Tibial artery (tissue), 4 donors: ENCODE measurements around the gene C1QTNF9.

ENCODE experiments used
- DNase-seq, 2 donors: peaks; one replicate each; pipeline ENCODE4 v3.0.0-alpha.2; 2019
- H3K27ac ChIP-seq, 2 donors: fragments of 200-600 bp; sonication (generic) in 1 of 2; 1 replicate in 1 of 2; 2 replicates in 1 of 2; pipeline ENCODE4 v1.5.1; 2018 to 2019; ENCODE audit warnings: mild to moderate bottlenecking in 1 of 2
- H3K27me3 ChIP-seq, 2 donors: fragments of 200-600 bp; sonication (generic) in 1 of 2; one replicate each; pipeline versions ENCODE4 v1.5.1 to v1.6.0; 2016 to 2019
- H3K36me3 ChIP-seq, 3 donors: fragments of 200-600 bp; sonication (generic) in 2 of 3; one replicate each; pipeline ENCODE4 v1.5.1; 2016 to 2019; ENCODE audit warnings: mild to moderate bottlenecking in 2 of 3
- H3K4me1 ChIP-seq, 4 donors: fragments of 200-600 bp; sonication (generic) in 2 of 4; 1 replicate in 3 of 4; 2 replicates in 1 of 4; pipeline ENCODE4 v1.5.1; 2016 to 2019
- H3K4me3 ChIP-seq, 2 donors: fragments of 200-600 bp; sonication (generic) in 1 of 2; 1 replicate in 1 of 2; 2 replicates in 1 of 2; pipeline ENCODE4 v1.5.1; 2018 to 2019; ENCODE audit warnings: mild to moderate bottlenecking in 2 of 2
- H3K9me3 ChIP-seq, 3 donors: fragments of 200-600 bp; sonication (generic) in 1 of 3; one replicate each; pipeline ENCODE4 v1.5.1; 2016 to 2019
- CTCF ChIP-seq, 2 experiments: fragments of 200-600 bp in 1 of 2; fragments of 450-650 bp in 1 of 2; IDR thresholded peaks; one replicate each; pipeline ENCODE4 v1.5.1; 2017 to 2019; ENCODE audit warnings: antibody characterized with exemption in 2 of 2, mild to moderate bottlenecking in 1 of 2, moderate library complexity in 1 of 2
- intact Hi-C: fragments of 100-400 bp; cut with DNase I; formaldehyde crosslinking; loops from one replicate; pipeline ENCODE4 v1.15.0; 2023; ENCODE audit warnings: low total_unique reads

C1QTNF9 gene

GRCh38 chr13:24282256-24282655 is 27.1 kb upstream of the C1QTNF9 start:
- no peak for DNase-seq
- intact Hi-C loops, result no loop called here
- TF ChIP-seq CTCF (IDR thresholded peaks at IDR 0.05), result no peak
- H3K36me3 ChIP-seq, result peaks cover 11 to 40% (median 28%) of the 10 kb centered on the region in 3 donors
- H3K4me1 ChIP-seq, result no peaks in the 10 kb centered on the region
- H3K4me3 ChIP-seq, result no peak overlapping the region
- H3K9me3 ChIP-seq, result no peaks in the 10 kb centered on the region
- no peak overlapping the region for H3K27ac ChIP-seq
- no peaks in the 10 kb centered on the region for H3K27me3 ChIP-seq

- no peak for DNase-seq
- no peak overlapping the region for H3K4me3 ChIP-seq
- H3K9me3 ChIP-seq, result no peaks in the 10 kb centered on the region
- intact Hi-C loops, result no loop called here
- H3K27me3 ChIP-seq, result no peaks in the 10 kb centered on the region
- peaks cover 0 to 7% (median 0%) of the 10 kb centered on the region in 4 donors for H3K4me1 ChIP-seq
- no peak for TF ChIP-seq CTCF (IDR thresholded peaks at IDR 0.05)
- H3K27ac ChIP-seq, result no peak overlapping the region
- H3K36me3 ChIP-seq, result peaks cover 18 to 60% (median 52%) of the 10 kb centered on the region in 3 donors
These were observed 24.4 kb upstream of the C1QTNF9 start for GRCh38 chr13:24284889-24285565.

- Histone ChIP-seq H3K27ac (no peak overlapping the region), H3K4me3 (no peak overlapping the region), H3K36me3 (peaks cover 26 to 75% (median 66%) of the 10 kb centered on the region in 3 donors), H3K9me3 (no peaks in the 10 kb centered on the region), H3K4me1 (peaks cover 0 to 7% (median 0%) of the 10 kb centered on the region in 4 donors), H3K27me3 (no peaks in the 10 kb centered on the region)
- no peak for DNase-seq
- intact Hi-C loops, result no loop called here
- no peak for TF ChIP-seq CTCF (IDR thresholded peaks at IDR 0.05)
These were observed 22.8 kb upstream of the C1QTNF9 start for GRCh38 chr13:24286624-24287023.

- DNase-seq, result no peak
- H3K4me1 ChIP-seq, result peaks cover 0 to 7% (median 0%) of the 10 kb centered on the region in 4 donors
- H3K4me3 ChIP-seq, result no peak overlapping the region
- H3K9me3 ChIP-seq, result no peaks in the 10 kb centered on the region
- intact Hi-C loops, result no loop called here
- H3K27me3 ChIP-seq, result no peaks in the 10 kb centered on the region
- peaks cover 35 to 82% (median 74%) of the 10 kb centered on the region in 3 donors for H3K36me3 ChIP-seq
- TF ChIP-seq CTCF (IDR thresholded peaks at IDR 0.05), result no peak
- H3K27ac ChIP-seq, result no peak overlapping the region
These were observed 21.6 kb upstream of the C1QTNF9 start for GRCh38 chr13:24287748-24288287.

GRCh38 chr13:24288870-24289269 is 20.5 kb upstream of the C1QTNF9 start:
- Histone ChIP-seq H3K36me3 (peaks cover 35 to 82% (median 79%) of the 10 kb centered on the region in 3 donors), H3K27ac (no peak overlapping the region), H3K9me3 (no peaks in the 10 kb centered on the region), H3K4me3 (no peak overlapping the region), H3K4me1 (peaks cover 0 to 7% (median 0%) of the 10 kb centered on the region in 4 donors), H3K27me3 (no peaks in the 10 kb centered on the region)
- DNase-seq, result no peak
- intact Hi-C loops, result no loop called here
- TF ChIP-seq CTCF (IDR thresholded peaks at IDR 0.05), result no peak
